Measurements from ENCODE around the gene DTYMK.

DNA sequence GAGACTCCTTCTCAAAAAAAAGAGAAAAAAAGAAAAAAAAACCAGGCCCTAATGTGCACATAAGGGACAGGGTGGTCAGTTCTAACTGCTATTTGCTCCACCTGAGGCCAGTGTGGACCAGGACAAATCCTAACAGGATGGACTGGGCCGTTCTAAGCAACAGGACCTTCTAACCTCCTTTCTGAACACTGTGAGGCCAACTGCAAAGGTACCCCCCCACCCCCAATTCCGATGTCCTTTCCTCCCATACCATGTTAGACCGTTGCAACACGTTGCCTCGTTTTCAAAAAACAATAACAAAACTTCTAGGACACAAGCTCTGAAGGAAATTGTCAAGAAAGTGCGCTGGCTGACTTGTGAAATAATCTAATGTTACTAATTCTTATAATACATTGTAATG, 50.9 kb downstream of the DTYMK start:
- TF ChIP-seq, protein P1, sequence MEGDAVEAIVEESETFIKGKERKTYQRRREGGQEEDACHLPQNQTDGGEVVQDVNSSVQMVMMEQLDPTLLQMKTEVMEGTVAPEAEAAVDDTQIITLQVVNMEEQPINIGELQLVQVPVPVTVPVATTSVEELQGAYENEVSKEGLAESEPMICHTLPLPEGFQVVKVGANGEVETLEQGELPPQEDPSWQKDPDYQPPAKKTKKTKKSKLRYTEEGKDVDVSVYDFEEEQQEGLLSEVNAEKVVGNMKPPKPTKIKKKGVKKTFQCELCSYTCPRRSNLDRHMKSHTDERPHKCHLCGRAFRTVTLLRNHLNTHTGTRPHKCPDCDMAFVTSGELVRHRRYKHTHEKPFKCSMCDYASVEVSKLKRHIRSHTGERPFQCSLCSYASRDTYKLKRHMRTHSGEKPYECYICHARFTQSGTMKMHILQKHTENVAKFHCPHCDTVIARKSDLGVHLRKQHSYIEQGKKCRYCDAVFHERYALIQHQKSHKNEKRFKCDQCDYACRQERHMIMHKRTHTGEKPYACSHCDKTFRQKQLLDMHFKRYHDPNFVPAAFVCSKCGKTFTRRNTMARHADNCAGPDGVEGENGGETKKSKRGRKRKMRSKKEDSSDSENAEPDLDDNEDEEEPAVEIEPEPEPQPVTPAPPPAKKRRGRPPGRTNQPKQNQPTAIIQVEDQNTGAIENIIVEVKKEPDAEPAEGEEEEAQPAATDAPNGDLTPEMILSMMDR (IDR thresholded peaks at IDR 0.05), result no peak
- TF ChIP-seq, protein P2, sequence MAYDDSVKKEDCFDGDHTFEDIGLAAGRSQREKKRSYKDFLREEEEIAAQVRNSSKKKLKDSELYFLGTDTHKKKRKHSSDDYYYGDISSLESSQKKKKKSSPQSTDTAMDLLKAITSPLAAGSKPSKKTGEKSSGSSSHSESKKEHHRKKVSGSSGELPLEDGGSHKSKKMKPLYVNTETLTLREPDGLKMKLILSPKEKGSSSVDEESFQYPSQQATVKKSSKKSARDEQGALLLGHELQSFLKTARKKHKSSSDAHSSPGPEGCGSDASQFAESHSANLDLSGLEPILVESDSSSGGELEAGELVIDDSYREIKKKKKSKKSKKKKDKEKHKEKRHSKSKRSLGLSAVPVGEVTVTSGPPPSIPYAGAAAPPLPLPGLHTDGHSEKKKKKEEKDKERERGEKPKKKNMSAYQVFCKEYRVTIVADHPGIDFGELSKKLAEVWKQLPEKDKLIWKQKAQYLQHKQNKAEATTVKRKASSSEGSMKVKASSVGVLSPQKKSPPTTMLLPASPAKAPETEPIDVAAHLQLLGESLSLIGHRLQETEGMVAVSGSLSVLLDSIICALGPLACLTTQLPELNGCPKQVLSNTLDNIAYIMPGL (CRISPR knock-in tag; IDR thresholded peaks at IDR 0.05), result no peak
- no peak for TF ChIP-seq CREM (CRISPR knock-in tag; IDR thresholded peaks at IDR 0.05)
